Cerebellar cortex (tissue), 1 donor: ENCODE data around the gene H19.

ENCODE experiments used
- DNase-seq: peaks from one replicate; pipeline ENCODE4 v3.0.0-alpha.2; 2015; ENCODE audit warnings: low spot score

The H19 gene

DNA sequence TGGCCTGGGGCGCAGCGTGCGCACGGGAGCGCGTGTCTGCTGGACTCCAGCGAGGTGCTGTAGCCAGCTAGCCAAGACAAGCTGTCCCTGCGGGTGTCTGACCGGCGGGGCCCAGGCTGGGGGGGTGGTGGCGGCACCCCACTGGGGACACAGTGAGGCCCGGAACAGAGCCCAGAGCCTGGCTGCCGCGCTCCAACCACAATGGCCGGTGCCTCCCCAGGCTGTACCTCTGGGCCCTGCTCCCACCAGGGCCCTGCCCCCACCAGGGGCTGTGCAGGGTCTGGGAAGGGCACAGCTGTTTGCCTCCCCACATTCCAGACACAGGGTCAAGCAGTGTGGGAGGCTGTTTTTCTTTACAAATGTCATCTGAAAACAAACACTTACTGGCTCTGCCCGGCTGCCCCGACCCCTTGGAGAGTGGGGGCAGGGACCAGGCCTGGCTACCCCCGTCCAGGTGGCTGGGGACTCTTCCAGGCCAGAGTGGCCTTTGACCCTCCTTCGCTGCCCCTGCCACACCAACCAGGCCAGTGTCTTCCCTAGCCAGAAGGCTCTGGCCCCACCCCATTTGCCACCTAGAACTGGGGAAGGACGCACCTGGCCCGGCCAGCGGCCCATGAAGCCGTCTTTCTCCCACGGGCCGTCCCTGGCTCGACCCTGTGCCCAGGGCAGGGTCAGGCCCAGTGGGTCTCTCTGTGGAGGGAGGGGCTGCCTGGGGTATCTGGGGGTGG, 14.6 kb downstream of the H19 start:
- no peak for DNase-seq

DNA sequence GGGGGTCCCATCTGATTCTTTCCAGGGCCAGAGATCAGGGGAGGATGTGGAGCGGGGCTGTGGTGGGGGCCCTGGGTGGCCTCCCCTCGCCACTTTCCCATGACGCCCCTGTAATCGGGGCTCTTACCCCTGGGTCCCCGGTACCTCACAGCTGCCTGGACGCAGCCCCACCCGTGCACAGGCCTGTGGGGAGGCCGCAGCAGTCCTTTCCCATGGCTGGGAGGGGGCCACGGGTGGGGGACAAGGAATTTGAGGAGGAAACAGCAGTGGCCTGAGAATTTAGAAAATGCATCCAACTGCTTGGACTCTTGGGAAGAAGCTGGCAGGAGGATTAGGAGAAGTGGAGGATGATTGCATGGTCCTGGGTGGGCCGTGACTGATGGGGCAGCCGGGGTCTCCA, 18.0 kb downstream of the H19 start:
- DNase-seq: no peak

DNA sequence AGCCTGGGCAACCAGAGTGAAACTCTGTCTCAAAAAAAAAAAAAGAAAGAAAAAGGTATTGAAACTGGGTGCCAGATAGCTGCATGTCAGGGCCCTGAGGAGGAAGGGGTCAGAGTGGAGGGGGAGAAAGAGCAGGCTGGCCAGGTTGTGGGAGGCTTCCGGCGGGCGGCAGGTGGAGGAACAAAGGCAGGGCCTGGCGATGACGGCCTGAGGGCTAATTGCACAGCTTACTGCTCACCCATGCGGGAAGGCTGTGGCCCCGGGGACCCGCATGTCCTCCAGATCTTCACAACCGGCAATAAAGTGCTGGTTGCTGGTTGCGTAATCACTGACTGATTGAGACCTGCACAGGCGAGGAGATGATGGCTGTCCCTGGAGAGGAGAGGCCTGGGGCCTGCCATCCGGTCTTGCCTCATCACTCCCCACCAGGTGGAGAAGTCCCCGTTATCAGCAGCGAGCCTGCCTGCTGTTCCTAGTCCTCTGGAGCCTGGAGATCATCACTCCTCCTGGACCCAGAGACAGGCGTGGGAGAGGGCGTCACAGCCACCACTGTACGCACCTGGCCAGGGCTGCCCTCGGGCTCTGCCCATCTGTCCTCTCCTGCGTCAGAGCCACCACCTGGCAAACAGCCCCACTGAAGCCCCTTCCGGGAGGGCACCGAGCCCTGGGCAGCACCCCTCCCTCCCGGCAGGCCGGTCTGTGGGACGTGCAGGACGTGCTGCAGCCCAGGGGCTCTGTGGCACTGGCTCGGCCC, 18.7 kb downstream of the H19 start:
- DNase-seq: no peak

DNA sequence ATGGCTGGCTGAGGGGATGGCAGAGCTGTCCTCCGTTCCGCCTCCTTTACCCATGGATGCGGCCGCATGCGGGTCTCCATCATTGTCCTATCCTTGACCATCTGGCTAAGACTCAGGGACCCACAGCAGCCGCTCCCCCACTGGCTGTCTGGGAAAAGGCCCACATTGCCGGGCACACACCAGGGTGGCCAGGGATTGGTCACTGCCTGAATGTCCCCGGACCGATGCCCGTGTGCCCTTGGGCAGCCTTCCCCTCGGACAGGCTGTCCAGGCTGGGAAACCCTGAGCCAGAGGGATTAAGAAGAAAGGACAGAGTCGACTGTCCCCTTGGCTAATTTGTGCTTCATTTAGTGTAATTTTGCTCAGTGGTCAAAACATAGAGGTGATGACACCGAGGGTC, 22.5 kb downstream of the H19 start:
- DNase-seq: no peak

DNA sequence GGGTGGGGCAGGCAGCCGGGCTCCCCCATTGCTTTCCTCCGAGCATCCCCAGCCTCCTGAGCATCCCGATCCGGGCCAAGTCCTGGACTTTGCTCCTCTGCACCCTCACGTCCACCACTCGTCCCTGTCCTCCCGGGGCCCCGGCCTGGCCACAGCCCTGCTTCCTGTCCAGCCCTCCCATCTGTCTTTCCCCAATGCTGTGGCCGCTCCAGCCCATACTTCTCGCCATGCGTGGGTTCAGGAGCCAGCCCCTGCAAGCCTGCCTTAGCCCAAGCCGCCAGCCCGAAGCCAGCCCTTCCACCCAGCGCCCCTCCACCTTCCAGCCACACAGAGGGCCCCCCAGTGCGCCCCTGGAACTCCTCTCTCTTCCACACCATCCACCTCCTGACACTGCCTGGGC, 26.7 kb downstream of the H19 start:
- DNase-seq: no peak

DNA sequence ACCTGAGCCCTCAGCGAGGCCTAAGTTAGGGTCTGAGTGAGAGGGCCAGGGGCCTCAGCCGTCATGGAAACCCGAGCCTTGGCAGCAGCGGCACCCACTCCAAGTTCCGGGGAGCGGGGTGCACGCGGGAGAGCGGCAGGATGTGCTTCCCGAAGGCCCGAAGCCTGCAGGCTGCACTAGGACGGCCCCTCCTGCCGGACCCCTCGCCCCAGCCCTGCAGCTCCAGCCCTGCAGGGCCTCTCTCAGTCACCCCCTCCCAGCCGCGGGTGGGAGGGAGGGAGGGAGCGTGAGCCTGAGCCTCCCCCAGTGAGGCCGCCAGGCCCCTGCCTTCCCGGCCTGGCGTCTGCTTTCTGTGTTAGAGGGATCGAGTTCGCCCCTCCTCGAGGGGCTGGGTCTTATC, 27.9 kb downstream of the H19 start:
- DNase-seq: no peak

DNA sequence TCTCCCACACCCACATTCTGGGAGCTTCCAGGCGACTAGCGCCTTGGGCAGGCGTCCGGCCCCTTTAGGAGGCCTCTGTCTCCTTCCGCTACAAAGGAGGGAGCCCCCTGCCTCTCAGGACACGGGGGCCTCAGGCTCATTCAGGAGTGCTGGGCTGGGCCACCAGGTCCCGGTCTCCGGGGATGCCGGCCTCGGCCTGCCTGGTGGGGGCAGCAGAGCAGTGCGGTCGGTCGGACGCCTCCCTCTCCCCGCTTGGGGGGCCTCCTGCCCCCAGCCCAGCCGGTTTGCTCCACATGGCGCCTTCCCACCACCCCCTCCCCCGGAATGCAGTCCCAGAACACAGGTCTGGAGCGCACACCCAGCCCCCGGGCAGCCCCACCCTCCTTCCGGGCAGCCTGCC, 28.6 kb downstream of the H19 start:
- no peak for DNase-seq

DNA sequence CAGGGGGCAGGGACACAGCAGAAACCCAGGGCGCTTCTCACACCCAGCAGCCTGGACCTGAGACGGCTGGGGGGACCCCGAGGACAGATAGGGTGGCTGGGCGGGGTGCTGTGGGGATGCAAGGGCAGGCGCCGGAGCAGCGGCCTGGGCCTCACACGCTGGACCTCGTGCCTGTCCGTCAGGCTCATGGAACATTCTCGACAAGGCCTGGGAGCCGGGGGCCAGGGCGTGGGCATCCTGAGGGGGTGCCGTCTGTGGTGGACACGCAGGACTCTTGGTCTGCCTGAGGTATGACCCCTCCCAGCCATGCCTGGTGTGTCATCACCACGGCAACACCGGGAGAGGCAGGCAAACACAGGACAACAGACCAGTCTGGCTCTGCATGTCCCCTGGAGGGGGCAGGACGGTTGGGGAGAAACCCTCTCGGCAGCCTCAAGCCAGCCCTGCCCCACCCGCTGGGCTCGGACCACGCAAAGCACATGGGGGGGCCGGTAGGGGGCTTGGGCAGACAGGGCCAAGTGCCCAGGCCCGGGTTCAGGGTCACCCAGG, 29.1 kb downstream of the H19 start:
- DNase-seq: no peak

DNA sequence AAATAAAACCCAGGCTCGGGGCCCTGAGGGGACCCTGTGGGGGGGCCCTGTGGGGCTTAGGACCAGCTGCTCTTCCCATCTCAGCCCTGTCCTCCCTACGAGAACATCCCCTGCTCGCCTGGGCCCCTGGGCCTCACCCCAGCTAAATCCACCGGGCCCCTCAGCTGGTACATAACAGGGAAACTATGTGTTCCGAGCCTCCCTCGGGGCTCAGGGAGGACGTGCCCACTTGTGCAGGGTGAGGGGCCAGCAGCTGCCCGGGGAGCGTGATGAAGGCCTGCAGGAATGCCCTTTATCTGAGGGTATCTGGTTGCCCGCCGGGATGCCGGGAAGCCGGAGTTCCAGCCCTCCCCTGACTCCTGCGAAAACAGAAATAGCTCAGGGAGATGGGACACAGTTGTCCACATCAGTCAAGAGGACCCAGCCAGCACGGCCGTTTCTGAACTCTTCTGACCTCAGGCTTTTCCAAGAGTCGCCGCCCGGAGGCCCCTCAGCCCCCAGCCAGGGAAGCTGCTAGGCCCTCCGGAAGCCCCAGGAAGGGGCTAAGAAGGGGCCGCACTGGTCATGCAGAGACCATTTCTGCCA, 29.9 kb downstream of the H19 start:
- DNase-seq: no peak

DNA sequence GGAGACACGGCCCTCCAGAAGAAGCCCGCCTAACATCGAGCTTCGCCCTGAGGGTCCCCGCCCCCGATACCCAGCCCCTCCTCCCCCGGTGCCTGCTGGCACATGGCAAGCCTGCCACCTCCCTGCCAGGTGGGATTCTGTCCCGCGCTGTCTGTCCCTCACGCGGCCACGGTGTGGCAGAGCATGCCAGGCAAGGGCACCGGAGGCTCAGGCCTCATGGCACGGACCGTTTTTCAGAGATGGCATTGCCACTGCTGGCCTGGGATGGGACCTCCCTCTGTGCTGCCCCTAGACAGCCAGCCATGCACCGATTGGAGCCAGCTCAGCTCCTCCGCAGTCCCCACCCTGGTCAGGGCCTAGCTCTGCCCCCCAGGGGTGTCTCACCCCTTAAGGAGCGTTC, 31.1 kb downstream of the H19 start:
- no peak for DNase-seq

DNA sequence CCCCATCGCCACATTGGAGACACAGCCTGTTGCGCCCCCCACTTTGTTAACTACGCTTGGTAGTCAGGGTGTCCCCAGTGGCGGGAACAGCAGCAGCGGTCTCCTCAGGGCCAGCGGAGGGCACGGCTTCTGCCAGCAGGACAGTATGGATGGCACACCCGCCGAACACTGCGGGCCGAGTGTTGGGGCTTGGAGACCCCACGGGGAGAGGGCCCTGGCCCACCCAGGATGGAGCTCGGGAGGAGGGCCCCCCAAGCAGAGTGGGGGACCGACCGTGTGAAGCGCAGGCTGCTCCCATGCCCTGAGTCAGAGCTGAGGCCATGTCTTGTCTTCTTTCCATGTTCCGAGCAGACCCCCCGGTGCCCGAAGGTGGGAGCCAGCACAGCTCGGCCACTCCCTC, 32.7 kb downstream of the H19 start:
- DNase-seq: no peak

DNA sequence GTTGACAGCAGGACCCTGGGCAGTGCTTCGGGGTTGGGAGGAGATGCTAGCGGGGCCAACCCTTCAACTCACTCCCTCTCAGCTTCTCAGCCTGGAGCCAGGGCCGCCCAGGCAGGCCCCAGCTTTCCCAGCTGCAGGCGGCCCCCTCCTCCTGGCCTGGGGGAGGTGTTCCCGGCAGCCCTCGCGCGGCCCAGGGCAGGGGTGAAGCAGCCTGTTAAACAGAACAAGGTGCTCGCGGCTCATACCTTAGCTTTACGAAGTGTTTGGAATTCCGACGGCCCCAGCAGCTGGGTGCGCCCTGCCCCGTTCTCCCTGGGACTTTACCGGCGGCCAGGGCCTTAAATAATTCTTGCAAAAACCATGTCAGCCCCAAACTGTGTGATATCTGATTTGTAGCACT, 33.3 kb downstream of the H19 start:
- DNase-seq: no peak

DNA sequence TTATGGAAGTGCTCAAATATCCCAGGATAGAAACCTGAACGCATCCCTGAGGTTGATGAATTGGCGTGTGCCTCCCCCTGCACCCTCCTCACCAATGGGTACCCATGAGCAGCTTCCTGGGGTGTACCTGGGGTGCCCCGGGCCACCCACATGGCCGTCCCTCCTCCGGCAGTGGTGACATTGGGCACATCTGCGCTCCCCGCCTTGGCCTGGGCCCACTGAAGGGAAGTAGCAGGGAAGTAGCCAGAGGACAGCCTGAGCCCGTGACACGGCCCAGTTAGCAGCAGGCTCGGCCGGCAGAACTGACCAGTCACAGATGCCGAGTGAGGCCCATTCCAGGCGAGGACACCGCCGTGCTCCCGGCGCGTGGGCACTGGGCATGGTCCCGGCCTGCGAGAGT, 33.8 kb downstream of the H19 start:
- DNase-seq: no peak

DNA sequence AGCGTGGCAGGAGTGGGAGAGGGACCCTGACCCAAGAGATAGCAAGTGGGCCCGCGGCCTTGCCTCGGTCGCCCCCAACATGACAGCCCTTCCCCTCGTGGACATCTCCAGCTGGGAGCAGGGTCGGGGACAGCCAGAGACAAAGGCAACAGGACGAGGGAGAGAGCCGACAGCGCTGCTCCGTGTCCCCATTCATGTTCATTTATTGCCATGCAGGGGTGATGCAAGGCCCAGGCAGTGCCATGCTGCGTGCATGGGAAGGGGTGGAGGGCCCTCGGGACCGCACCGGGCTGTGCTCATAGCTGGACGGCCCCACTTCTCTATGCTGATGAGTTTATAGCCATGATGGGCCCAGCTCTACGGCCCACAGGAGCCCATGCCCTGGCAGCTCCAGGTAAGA, 37.9 kb downstream of the H19 start:
- no peak for DNase-seq

DNA sequence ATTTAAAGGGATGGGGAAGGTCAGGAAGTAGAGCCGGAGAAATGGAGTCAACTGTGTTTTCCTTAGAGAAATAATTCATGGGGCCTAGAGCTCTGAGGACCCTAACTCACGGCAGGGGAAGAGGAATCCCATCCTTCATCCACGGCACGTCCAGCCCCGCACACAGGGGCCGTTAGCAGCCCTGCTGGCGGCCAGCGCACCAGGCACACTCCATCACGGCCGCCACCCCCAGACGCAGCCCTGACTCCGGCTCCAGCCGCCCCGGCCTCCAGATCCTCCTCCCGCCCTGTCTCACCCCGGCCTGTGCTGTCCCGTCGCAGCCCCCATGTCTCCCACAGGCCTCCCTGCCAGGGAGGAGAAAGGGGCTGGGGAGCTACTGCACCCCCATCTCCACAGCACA, 39.3 kb downstream of the H19 start:
- no peak for DNase-seq

DNA sequence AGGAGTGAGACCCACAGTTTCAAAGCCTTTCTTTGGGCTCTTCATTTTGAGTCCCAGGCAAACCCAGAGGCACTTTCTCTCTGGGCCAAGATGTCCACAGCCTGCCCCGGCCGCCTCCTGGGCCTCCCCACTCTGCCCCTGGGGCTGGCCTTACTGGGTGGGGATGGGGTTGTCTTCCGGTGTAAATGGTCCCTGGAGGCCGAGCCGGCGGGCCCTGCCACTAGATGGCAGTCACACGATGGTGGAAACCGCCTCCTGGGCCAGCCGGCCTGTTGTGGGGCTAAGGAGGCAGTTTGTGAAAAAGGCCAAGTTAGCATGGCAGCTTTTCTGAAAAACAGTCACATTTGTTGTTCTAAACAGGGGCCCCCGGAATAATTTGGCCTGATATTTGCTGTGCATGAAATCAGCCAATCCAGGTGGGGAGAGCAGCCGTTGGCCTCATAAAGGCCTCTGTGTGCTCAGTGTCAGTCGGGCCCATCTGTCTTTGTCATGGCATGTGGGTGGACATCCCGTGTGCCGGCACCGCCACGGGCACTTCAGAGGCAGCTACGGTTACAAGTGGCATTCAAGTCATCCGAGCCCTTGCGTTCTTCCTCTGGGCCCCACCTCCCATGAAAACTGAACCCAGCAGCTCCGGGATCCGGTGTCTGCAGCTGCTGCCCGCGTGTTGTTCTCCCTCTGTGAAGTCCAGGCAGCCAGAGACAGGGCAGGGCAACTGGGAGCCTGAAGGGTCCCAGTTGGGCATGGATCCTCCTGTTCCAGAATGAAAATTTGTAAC, 44.0 kb downstream of the H19 start:
- DNase-seq: no peak

DNA sequence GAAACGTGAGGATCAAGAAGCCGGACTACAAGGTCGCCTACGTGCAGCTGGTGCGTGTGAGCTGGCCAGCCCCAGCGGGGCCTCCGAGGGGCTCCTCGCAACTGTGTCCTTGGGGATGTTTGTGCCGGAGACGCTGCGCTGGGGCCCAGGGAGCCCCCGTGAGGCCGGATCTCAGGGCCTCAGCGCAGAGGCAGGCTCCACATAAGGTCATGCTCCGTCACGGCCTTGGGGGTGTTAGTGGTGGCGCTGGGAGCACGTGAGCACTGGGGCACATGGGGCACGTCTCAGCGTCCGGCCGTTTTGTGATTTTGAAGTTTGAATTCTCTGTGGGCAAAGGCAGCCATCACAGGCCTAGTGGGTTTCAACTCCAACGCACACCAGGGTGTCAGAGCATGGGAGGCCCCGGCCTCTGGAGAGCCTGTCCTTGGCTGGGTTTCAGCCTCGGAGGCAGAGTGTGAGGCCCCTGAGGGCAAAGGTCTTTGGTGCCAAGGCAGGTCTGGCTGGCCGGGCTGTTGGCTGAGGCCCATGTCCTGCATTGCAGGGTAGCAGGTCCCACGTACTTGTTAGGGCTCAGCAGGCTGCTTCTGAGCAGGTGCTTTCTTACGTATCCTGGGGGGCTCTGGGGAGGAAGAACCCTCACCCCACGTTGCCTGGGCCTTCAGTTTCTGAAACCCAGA, 44.7 kb downstream of the H19 start:
- no peak for DNase-seq

DNA sequence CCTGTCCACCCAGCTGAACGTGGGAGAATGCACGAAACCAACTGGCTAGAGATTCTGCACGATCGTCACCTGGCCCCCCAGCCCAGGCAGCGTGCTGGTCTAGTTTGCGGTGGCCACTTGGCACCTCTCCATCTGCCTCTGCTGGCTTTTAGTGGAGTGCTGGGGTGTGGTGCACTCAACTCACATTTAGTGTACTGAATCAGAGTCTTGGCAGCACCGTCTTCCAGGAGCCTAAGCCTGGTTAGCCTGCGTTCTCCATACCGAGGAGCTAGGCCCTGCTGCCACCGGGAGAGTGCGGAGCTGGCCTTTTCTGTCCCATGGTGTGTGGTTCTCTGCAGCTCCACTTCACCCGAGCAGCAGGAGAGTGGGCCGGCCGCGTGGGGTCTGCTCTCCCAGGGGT, 47.7 kb downstream of the H19 start:
- DNase-seq: no peak

DNA sequence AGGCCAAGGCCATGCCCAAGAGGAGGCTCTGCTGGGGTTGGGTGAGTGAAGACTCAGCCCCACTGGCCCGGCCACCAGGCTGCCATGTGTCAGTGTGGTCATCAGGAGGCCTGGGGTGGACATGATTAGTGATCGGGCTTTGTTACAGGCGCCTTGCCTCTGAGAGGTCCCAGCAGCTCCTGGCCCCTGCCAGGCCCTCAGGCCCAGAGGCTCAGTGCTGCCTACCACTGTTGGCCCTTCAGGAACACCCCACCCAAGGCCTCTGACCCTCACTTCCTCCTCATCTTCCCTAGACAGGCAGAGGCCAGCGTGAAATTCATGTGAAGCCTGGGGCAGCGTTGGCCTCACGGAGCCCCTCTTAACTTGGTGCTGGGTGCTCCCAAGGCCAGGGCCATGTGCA, 48.3 kb downstream of the H19 start:
- no peak for DNase-seq

DNA sequence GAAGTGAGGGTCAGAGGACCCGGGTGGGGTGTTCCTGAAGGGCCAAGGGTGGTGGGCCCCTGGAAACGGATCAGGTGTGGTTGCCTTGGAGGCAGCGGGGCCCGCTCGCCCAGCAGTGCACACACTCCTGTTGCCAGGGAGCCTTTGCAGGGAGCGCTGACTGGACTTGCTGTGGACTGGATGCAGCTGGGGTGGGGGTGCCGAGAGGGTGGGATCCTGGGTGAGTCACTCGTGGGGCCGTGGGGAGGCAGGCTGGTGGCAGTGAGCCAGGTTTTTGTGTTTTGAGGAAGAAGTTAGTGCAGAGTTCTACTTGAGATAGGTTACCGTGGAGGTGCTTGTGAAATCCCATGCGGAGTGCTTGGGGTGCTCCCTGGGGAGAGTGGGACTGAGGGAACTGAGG, 49.3 kb downstream of the H19 start:
- no peak for DNase-seq

DNA sequence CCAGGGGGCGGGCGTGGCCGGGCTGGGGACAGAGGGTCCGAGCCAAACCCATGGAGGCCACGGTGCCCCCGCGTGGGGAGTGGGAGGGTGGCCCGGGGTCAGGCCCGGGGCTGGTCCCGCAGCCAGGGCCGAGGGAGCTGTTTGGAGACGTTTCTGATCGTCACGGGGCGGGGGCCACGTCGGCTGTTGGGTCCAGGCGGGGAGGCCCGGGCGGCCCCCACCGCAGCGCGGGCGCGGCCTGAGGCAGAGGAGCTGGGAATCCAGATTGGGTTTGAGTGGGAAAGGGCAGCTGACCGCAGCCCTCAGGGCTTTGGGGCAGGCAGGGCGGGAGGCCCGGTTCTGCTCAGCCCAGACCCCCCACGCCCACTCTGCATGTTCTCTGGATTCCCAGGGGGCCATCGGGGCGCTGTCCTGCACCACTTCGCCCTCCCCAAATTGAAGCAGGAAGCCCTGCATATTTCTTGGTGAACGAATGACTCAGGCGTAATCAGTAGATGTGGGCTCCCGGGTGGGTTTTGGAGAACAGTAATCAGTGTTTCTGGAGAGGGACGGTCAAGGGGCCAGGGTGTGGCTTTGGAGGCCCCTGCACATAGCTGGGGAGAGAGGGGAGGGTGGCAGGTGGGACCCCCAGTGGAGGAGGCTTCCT, 49.9 kb downstream of the H19 start:
- no peak for DNase-seq
